Measurements from ENCODE around the gene EFR3B.

GRCh38 chr2:25132693-25133092 lies 90.8 kb downstream of the EFR3B start:
- TF ChIP-seq, protein P1, sequence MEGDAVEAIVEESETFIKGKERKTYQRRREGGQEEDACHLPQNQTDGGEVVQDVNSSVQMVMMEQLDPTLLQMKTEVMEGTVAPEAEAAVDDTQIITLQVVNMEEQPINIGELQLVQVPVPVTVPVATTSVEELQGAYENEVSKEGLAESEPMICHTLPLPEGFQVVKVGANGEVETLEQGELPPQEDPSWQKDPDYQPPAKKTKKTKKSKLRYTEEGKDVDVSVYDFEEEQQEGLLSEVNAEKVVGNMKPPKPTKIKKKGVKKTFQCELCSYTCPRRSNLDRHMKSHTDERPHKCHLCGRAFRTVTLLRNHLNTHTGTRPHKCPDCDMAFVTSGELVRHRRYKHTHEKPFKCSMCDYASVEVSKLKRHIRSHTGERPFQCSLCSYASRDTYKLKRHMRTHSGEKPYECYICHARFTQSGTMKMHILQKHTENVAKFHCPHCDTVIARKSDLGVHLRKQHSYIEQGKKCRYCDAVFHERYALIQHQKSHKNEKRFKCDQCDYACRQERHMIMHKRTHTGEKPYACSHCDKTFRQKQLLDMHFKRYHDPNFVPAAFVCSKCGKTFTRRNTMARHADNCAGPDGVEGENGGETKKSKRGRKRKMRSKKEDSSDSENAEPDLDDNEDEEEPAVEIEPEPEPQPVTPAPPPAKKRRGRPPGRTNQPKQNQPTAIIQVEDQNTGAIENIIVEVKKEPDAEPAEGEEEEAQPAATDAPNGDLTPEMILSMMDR (conservative IDR thresholded peaks at IDR 0.05; ENCODE audit: low read length): no peak
- TF ChIP-seq EZH2phosphoT487 (IDR thresholded peaks at IDR 0.05; ENCODE audit: borderline replicate concordance, low read depth, low read length): no peak

Measured in OCI-LY7 (cell line).